MG63 (cell line): ENCODE results near the gene ARHGAP30. TPM values are rescaled to one million over a fixed set of nuclear protein-coding genes. Genes with fewer than 3 reads are reported as not detected.
A peak's percentile ranks its signal among the peaks of the same experiment; 100 is the strongest.

Experiments
- DNase-seq: peaks from one replicate; pipeline ENCODE4 v3.0.0-alpha.2; 2020
- H3K27me3 ChIP-seq: fragments of 250-450 bp; sonication (Bioruptor Pico); 2 replicates; pipeline ENCODE4 v1.5.1; 2020; ENCODE audit warnings: mild to moderate bottlenecking, moderate library complexity
- H3K36me3 ChIP-seq: fragments of 250-450 bp; sonication (Bioruptor Pico); 2 replicates; pipeline ENCODE4 v1.5.1; 2020; ENCODE audit warnings: mild to moderate bottlenecking, moderate library complexity
- H3K4me3 ChIP-seq: fragments of 250-450 bp; sonication (Bioruptor Pico); 2 replicates; pipeline ENCODE4 v1.5.1; 2020; ENCODE audit warnings: mild to moderate bottlenecking, moderate library complexity
- H3K9me3 ChIP-seq: fragments of 250-450 bp; sonication (Bioruptor Pico); 2 replicates; pipeline ENCODE4 v1.5.1; 2020; ENCODE audit warnings: mild to moderate bottlenecking, moderate library complexity
- total RNA-seq: library from RNA; depleted of rRNA; stranded (reverse); fragments of >200 nt; shearing (Covaris generic); gene quantifications from 2 replicates; pipeline ENCODE4 v1.2.3, GENCODE V29; 2014; ENCODE audit warnings: low replicate concordance

The ARHGAP30 gene
- total RNA-seq, 1 experiment from 2014 or later = not detected

DNA sequence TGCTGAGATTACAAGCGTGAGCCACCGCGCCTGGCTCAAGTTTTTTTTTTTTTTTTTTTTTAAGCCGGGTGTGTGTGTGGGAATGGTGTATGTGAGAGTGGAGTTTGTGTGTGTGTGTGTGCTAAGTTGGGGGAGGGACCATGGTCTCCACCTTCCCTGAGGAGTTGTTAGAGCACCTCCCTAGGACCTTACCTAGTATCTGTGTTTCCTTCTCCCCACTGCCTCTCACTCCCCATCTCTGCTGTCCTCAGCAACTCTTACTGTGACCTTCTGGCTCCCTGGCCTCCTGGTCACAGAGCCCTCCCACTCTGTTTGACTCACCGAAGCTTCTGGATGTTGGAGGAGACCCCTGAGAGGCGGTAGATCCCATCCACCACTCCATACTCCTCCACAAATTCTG, 10.4 kb downstream of the ARHGAP30 start:
- H3K36me3 ChIP-seq = no peaks in the 10 kb centered on the region
- DNase-seq = no peak
- no peaks in the 10 kb centered on the region for H3K9me3 ChIP-seq
- H3K4me3 ChIP-seq = no peak overlapping the region
- no peaks in the 10 kb centered on the region for H3K27me3 ChIP-seq

DNA sequence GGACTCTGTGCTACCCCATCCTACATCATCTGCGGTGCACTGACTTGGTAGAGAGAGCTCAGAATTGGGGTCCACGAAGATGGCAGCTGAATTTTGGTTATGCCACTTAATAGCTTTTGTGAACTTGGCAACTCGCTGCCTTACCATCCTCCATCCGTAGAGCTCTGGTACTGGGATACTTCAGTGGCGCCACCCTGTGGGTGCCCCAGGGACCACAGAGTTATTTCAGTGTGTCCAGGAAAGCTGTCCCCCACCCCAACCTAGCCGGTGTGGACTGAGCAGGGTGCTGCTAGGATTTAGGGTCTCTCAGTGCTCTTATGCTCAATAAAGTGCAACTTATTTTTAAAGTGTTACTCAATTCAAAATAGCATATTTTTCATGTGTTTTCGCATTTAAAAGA, 14.9 kb downstream of the ARHGAP30 start:
- no peaks in the 10 kb centered on the region for H3K27me3 ChIP-seq
- DNase-seq = no peak
- no peaks in the 10 kb centered on the region for H3K36me3 ChIP-seq
- H3K9me3 ChIP-seq = no peaks in the 10 kb centered on the region
- H3K4me3 ChIP-seq = no peak overlapping the region

DNA sequence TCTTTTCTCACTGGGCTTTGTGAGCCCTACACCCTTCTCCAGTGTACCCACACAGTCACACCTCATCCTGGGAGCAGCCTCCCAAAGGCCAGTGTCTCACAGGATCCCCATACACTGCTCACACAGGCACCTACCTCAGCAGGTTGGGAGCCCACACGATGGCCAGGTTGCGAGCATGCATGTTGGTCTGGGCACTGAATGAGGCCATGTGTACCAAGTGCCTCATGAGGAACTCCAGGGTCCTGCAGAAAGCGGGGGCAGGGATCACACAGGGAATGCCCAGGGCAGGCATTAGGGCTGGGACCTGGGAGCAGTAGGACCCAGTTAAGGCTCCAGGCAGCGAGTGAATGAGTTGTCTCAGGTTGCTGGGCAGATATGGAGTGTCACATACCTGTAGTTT, 15.5 kb downstream of the ARHGAP30 start:
- Histone ChIP-seq H3K27me3 (no peaks in the 10 kb centered on the region), H3K4me3 (no peak overlapping the region), H3K36me3 (no peaks in the 10 kb centered on the region), H3K9me3 (no peaks in the 10 kb centered on the region)
- DNase-seq = no peak

DNA sequence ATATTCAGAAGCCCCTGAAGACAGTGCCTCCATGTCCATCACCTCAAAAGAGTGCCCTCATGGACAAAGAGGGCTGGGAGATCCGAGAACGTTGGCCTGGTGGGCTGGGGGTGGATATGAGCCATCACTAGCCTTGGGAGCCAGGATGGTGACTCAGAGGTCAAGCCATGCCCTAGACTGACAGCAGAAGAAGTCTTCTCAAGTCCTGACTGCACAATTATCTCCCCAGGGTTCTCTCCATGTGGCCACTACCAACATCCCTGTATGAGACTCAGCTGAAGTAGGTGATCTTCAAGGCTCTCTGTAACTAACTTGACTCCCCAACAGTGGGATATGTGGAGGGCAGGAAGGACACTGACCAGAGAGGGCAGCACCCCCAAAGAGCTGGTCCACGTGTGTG, 16.8 kb downstream of the ARHGAP30 start:
- Histone ChIP-seq H3K36me3 (no peaks in the 10 kb centered on the region), H3K4me3 (no peak overlapping the region), H3K27me3 (no peaks in the 10 kb centered on the region), H3K9me3 (no peaks in the 10 kb centered on the region)
- peak; percentile 64 for DNase-seq

DNA sequence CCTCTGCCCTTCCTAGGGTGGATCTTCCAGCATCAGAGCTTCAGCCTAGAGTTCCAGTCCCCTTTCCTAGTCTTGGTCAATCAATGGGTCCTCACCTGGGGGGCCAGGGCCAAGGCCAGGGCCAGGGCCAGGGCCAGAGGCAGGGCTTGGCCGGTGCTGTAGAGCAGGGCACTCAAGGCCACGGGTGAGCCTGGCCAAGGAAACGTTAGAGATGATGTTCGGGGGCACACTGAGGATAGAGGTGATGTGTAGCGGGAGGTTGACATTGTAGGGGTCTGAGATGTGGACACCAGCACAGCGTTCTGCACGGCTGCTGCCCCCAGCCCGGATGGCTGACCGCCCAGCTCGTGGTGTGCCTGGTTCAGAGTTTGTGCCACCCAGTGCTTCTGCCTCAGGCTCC, 18.5 kb downstream of the ARHGAP30 start:
- Histone ChIP-seq H3K9me3 (peaks cover 5% of the 10 kb centered on the region; the same call in 1 of the 2 replicates), H3K36me3 (no peaks in the 10 kb centered on the region), H3K27me3 (no peaks in the 10 kb centered on the region), H3K4me3 (no peak overlapping the region)
- no peak for DNase-seq

DNA sequence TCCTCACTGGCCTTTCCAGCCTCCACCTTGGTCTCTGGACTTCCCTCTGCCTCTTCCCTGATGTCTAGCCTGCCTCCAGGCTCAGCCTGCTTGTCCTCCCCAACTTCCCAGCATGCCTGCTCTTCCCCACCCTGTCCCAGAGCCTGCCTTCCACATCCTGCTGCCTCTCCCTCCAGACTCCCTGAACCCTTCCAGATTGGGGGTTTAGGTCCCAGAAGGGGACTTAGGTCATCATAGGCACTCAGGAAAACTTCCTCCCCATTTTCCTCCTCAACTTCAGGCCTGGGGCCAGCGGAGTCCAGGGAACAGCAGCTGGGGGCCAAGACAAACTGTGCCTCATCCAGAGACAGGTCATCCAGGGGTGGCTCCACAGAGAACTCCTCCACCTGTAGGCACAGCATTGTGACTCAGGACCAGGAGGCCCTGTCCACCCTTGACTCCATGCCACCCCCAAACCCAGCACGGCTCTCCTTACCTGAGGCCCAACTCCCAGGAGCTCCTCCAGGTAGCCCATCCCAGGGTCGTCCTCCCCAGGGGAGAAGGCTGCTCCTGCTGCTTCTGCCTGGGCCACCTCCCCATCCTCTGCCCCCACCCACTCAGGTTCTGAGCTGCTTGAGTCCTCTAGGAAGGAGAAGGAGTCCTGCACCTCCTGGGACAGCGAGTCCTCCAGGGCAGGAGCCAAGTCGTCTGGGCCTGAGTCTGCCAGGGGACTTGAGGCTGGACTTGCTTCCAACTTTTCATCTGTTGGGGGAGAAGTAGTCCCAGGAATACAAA, 20.6 kb downstream of the ARHGAP30 start:
- DNase-seq = no peak
- peaks cover 5% of the 10 kb centered on the region; the same call in 1 of the 2 replicates for H3K9me3 ChIP-seq
- H3K27me3 ChIP-seq = no peaks in the 10 kb centered on the region
- no peaks in the 10 kb centered on the region; the same call in 1 of the 2 replicates for H3K36me3 ChIP-seq
- no peak overlapping the region for H3K4me3 ChIP-seq

DNA sequence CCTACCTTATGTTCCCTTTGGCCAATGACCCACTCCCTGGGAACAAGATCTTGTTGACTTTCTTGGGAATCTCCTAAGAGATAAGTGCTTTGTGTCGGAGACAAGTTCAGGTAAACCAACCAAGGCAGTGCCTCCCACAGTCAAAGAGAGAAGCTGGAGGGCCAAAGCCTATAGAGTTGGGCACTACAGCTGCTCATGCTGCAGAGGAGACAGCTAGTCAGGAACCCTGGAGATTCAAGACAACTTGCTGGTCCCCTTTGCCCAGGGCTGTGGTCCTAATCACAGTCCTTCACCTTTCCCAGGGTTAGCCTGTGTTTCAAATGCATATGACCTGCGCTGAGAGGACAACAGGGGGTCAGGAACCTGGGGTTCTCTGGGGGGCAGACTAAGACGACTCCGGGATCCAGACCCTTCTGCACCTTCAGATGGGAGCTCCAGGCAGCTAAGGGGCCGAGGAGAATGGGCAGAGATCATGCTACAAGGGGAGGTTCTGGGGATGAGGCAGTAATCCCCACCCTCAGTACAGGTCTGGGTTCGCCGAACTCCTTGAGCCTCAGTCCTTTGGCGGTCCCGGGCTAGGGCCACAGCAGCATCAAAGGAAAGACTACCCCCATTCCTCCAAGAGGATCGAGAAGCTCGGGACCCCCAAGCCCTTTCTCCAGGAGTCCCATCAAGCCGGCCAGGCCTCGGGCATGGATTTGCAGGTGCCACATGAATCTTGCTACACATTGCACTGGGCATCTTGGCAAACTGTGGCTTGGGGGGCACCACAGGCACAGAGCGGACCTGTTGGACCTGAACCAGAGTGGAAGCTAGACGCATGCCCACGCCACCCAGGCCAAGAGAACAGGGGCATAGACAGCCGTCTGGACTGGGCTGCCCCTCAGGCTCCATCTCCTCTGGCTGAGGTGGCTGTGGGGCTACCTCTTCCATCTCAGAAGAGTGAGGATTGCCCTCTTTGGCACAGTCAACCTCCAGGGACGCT, 22.0 kb downstream of the ARHGAP30 start:
- Histone ChIP-seq H3K36me3 (peaks cover 6% of the 10 kb centered on the region), H3K9me3 (peaks cover 5% of the 10 kb centered on the region; the same call in 1 of the 2 replicates), H3K4me3 (no peak overlapping the region), H3K27me3 (no peaks in the 10 kb centered on the region)
- no peak for DNase-seq

DNA sequence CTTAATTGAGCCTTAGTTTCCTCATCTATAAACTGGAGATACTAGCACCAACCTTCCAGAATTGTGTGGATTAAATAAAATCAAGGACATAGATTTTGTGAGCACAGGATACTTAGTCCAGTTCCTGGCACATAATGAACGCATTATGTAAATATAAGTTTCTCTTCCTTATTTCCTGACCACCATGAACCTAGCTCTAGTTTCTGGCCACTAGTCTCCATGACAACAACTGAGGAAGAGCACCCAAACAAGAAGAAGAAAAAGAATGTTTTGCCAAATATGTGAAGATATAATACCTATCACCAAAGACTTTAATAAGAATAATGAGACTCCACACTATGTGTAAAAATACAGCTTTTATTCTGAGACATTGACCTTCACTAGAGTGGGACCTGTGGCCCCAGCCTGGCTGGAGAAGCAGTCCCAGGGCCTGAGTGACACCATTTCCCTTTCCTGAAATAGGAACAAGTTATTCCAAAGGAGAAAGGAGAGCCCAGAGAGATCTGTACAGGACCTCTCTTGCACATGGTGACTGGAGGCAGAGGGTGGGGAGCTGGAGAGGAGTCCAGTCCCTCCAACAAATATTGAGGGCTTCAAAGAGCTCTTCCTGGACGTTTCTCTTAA, 23.0 kb downstream of the ARHGAP30 start:
- DNase-seq = no peak
- peaks cover 17% of the 10 kb centered on the region for H3K36me3 ChIP-seq

DNA sequence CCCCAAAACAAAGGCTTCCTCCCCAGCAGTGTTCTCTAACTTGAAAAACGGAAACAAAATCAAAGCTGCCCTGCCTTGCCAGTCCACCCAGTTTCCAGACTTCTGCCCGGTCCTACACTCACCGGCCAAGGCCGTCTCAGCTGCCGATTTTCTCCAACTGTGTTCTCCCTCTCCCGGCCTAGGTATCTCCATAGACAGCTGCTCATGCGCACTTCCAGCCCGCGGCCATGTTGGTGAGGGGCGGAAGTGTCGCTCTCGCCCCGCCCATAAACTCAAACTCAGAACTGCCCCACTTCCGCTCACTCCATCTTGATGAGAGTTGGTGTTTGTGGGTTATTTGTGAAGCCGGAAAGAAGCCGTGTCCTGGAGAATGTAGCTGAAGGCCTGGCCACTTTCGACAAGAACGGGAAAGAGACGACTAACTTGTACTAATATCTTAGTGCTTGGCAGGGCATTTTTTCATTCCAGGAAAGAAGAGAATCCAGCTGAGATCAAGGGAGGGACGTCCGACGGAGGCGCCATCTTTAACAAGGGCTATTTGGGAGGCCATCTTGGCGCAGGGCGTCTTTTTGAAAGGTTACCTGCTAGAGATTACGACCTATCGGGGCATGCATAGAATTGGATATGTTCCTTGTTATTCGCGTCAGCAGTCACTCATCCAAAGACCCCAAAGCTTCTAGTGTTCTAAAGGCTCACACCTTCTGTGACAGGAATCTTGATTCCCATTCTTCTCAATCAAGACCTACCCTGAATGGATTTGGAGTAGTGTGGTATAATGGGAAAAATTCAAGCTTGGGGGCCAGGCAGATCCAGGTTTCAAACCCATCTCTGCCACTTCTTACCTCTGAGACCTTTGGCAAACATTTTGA, 23.7 kb downstream of the ARHGAP30 start, which contains the start of gene USF1:
TSS of gene USF1 (minus strand) at position 242 of the 869 bp plus-strand sequence. CDS start 2,702 bp downstream, outside the sequence.
- peak within 1 kb of the TSS; percentile 81 for H3K4me3 ChIP-seq
- peaks cover 23% of the 10 kb centered on the region for H3K36me3 ChIP-seq

More for the DNA sequence above, 23.0 kb downstream of the ARHGAP30 start:
- peak overlapping the region; percentile 81 for H3K4me3 ChIP-seq
- H3K27me3 ChIP-seq = no peaks in the 10 kb centered on the region
- peaks cover 5% of the 10 kb centered on the region; the same call in 1 of the 2 replicates for H3K9me3 ChIP-seq

DNA sequence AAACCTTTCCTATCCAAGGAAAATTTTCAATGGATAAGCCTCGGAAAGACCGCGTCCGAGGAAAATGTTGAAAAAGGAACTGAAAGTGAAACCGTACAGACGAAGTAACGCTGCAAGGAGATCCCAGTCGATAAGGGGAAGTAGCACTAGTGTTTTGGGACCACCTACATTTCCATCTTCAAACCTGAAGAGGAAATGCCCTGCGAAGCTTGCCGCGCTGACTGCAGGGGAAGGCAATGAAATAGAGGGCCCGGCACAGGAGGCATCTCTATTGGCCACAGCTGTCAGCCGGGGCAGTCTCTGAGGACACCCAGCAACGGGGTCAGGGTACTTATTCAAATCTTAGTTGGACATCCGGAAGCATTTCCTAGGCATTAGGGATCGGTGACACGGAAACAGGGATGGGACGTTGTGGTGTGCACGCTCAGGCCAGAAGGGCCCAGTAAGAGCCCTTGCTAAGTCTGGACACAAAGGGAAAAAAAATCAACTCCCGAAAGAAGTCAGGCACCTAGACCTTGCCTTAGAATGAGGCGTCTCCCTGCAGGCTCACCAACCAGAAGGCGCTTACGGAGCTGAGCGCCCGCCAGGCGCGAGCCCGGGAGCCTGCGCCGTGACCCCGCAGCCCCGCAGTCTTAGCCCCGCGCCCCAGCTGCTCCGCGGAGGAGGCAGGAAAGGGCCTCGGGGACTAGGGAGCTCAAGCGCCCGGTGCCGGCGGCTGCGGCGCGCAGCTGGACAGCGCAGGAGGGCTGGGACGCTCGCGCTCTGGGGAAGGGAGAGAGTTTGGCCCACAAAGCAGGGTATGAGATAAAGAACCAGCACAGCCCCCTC, 24.6 kb downstream of the ARHGAP30 start:
- Histone ChIP-seq H3K9me3 (peaks cover 5% of the 10 kb centered on the region; the same call in 1 of the 2 replicates), H3K4me3 (peak overlapping the region; percentile 81), H3K36me3 (peaks cover 31% of the 10 kb centered on the region), H3K27me3 (no peaks in the 10 kb centered on the region)
- peak; percentile 68 for DNase-seq

More for the DNA sequence above, 23.7 kb downstream of the ARHGAP30 start, which contains the start of gene USF1:
- no peaks in the 10 kb centered on the region for H3K27me3 ChIP-seq
- peak; percentile 94 for DNase-seq
- H3K9me3 ChIP-seq = peaks cover 5% of the 10 kb centered on the region; the same call in 1 of the 2 replicates

DNA sequence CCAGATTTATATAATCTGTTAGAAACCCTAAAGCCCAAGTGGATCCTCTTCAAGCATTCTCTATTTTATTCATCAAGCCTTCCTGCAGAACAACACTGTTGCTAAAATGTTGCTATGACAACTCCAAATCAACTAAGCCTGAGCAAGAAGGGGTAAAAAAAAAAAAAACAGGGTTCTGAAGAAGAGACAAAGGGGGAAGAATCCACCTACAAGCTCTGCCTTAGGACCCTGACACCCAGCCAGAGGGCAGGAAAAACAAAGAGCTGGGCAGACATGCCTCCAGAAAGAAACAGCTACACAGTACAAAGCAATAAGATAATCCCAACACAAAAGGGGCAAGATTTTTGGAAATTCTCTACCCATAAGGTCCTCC, 25.2 kb downstream of the ARHGAP30 start:
- H3K36me3 ChIP-seq = peaks cover 37% of the 10 kb centered on the region
- DNase-seq = no peak

DNA sequence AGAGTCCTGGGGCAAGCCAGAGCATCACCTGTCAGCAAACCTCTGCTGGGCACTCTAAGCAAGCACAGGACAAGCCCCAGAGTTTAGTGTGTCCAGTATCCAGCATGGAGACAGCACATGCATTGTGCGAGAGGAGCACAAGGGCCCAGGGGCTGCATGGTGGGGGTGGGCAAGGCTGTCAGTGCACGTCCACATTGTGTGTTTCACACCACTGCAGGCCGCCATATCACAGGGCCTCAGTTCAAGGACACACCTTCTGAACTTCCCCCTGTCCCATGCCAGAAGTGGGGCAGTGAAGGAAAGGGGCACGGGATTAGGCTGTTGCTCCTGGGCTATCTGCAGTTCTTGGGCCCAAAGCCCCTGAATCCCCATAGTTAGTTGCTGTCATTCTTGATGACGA, 30.1 kb downstream of the ARHGAP30 start:
- DNase-seq = no peak
- no peaks in the 10 kb centered on the region for H3K9me3 ChIP-seq
- no peaks in the 10 kb centered on the region for H3K27me3 ChIP-seq
- peaks cover 43% of the 10 kb centered on the region for H3K36me3 ChIP-seq
- H3K4me3 ChIP-seq = no peak overlapping the region

More for the DNA sequence above, 25.2 kb downstream of the ARHGAP30 start:
- H3K27me3 ChIP-seq = no peaks in the 10 kb centered on the region
- H3K4me3 ChIP-seq = peak overlapping the region; percentile 81
- H3K9me3 ChIP-seq = peaks cover 5% of the 10 kb centered on the region; the same call in 1 of the 2 replicates

DNA sequence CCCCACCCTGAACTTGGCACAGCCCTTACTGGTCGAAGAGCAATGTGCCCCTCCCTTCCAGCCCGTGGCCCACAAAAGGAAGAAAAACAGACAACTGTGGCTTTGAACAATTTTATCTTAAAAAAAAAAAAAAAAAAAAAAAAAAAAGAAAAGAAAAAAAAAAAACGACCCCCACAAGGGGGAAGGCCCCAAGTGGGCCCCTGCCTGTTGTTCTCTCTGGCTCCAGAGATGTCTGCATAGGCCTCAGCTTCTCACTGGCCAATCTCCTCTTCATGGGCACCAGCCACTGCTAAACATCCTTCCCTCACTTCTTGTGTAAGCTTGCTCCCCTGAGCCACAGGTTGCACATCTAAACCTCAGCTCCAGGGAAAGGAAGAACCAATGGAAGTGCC, 30.5 kb downstream of the ARHGAP30 start:
- no peak for DNase-seq
- H3K36me3 ChIP-seq = peaks cover 43% of the 10 kb centered on the region
- no peaks in the 10 kb centered on the region for H3K27me3 ChIP-seq
- no peak overlapping the region for H3K4me3 ChIP-seq
- H3K9me3 ChIP-seq = no peaks in the 10 kb centered on the region

DNA sequence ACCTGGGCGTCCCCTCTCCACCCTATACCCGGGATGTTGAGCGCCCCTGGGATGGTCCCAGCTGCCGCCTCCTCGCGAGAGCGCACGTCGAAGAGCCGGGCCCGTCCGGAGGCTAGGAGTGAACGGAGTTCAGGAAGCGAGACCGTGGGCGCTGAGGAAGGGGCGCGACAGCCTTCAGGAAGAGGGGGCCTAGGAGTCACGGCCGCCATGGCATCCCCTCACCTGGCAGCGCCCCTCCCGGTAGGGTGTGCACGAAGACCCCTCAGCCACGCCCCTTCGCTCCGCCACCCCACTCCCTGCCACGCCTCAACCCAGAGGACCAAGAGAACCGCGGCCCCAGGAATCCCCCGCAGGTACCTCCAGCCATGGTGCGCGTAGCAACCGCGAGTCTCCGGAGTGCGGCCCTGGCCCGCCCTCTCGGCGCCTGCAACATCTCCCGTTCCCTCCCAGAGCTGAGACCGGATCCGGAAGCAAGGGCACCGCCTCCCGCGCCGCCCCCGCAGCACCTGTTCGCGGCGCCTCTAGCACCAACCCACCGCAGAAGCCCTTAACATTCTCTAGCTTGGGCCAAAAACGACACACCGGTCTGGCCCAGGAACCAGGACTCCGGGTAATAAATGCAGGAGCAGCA, 31.1 kb downstream of the ARHGAP30 start, which contains the start of gene TSTD1:
TSS of gene TSTD1 (minus strand) at position 442 of the 631 bp plus-strand sequence. CDS start at position 367, 75 bp downstream.
- Histone ChIP-seq H3K36me3 (peaks cover 43% of the 10 kb centered on the region), H3K27me3 (no peaks in the 10 kb centered on the region), H3K9me3 (no peaks in the 10 kb centered on the region), H3K4me3 (no peak within 1 kb of the TSS)
- DNase-seq = no peak
